CD4-positive, CD25-positive, alpha-beta regulatory T cell (primary cell): ENCODE measurements around the gene CSNK1G1. TPM values are rescaled to one million over a fixed set of nuclear protein-coding genes. Genes with fewer than 3 reads are reported as not detected.
"Not testable (repeated sequence)": the region's sequence is repeated elsewhere in the genome, so short reads cannot be mapped to it uniquely, and the experiment has no call there.

ENCODE experiments used
- ATAC-seq, 2 donors: fragments of 150-1000 bp; cut with Tn5 transposase; one replicate each; pipeline ENCODE4 v1.10.0; 2021; ENCODE audit warnings: low read depth in 2 of 2, moderate number of reproducible peaks in 2 of 2, moderate library complexity in 1 of 2
- DNase-seq, 3 donors: peaks; one replicate each; pipeline versions ENCODE4 v3.0.0 to v3.0.0-alpha.2; 2012 to 2022; ENCODE audit warnings: mixed read lengths in 1 of 3
- H3K27ac ChIP-seq: one replicate; pipeline ENCODE4 v1.7.0; 2013; ENCODE audit warnings: mild to moderate bottlenecking, low read length; ENCODE audit not compliant: insufficient read depth, poor library complexity, severe bottlenecking
- H3K27me3 ChIP-seq: one replicate; pipeline ENCODE4 v1.7.0; 2013; ENCODE audit warnings: low read length; ENCODE audit not compliant: control insufficient read depth, insufficient read depth
- H3K36me3 ChIP-seq: one replicate; pipeline ENCODE4 v1.7.0; 2013; ENCODE audit warnings: mild to moderate bottlenecking, low read length, moderate library complexity; ENCODE audit not compliant: control insufficient read depth, insufficient read depth
- H3K4me1 ChIP-seq: 2 replicates; pipeline ENCODE4 v1.7.0; 2013; ENCODE audit warnings: mild to moderate bottlenecking, low read length; ENCODE audit not compliant: insufficient read depth, control insufficient read depth, poor library complexity, severe bottlenecking
- H3K4me3 ChIP-seq: one replicate; pipeline ENCODE4 v1.7.0; 2013; ENCODE audit warnings: low read depth, mild to moderate bottlenecking, low read length, moderate library complexity
- H3K9me3 ChIP-seq, 2 experiments: 1 replicate in 1 of 2; 2 replicates in 1 of 2; pipeline ENCODE4 v1.7.0; 2013; ENCODE audit warnings: low read length in 2 of 2, mild to moderate bottlenecking in 1 of 2, moderate library complexity in 1 of 2; ENCODE audit not compliant: control insufficient read depth in 2 of 2
- H3K27ac Mint-ChIP-seq, 3 donors: one replicate each; pipeline ENCODE4 v1.8.0; 2020 to 2022; ENCODE audit warnings: mild to moderate bottlenecking in 3 of 3, mixed read lengths in 3 of 3, moderate library complexity in 2 of 3
- H3K27me3 Mint-ChIP-seq: one replicate; pipeline ENCODE4 v1.8.0; 2022; ENCODE audit warnings: mild to moderate bottlenecking, mixed read lengths
- H3K36me3 Mint-ChIP-seq: one replicate; pipeline ENCODE4 v1.8.0; 2020; ENCODE audit warnings: mixed read lengths
- H3K4me1 Mint-ChIP-seq, 4 donors: one replicate each; pipeline ENCODE4 v1.8.0; 2020 to 2022; ENCODE audit warnings: mixed read lengths in 4 of 4, mild to moderate bottlenecking in 1 of 4
- H3K4me3 Mint-ChIP-seq, 4 donors: one replicate each; pipeline ENCODE4 v1.8.0; 2020 to 2022; ENCODE audit warnings: mild to moderate bottlenecking in 4 of 4, mixed read lengths in 4 of 4, moderate library complexity in 3 of 4
- H3K9me3 Mint-ChIP-seq, 7 donors: one replicate each; pipeline ENCODE4 v1.8.0; 2020 to 2022; ENCODE audit warnings: mixed read lengths in 7 of 7, mild to moderate bottlenecking in 3 of 7, moderate library complexity in 2 of 7
- polyA plus RNA-seq, 4 donors: library from polyadenylated mRNA; unstranded; fragments of 300-500 nt; fragmentation: Illumina TruSeq; gene quantifications; one replicate each; pipeline ENCODE4 v1.2.3, GENCODE V29; 2021
- total RNA-seq: library from RNA; stranded (reverse); gene quantifications from one replicate; pipeline ENCODE4 v1.2.3, GENCODE V29; 2022

CSNK1G1 gene
- total and polyA plus RNA-seq, 5 donors from 2014 or later, result 14.4 to 27.6 (median 15.1) TPM

GRCh38 chr15:64333986-64334929 lies 21.7 kb downstream of the CSNK1G1 start:
- ATAC-seq (peak; percentile 73 to 84), DNase-seq (peak; percentile 29 to 67 (median 50))
- Histone ChIP-seq H3K9me3 (no peaks in the 10 kb centered on the region), H3K36me3 (no peaks in the 10 kb centered on the region), H3K4me3 (peak overlapping the region; percentile 17), H3K4me1 (peaks cover 6% of the 10 kb centered on the region), H3K27ac (peak overlapping the region; percentile 47), H3K27me3 (no peaks in the 10 kb centered on the region)
- Mint-ChIP-seq H3K27ac (peak overlapping the region; percentile 69 to 90 (median 87)), H3K4me1 (peaks cover 20 to 34% (median 29%) of the 10 kb centered on the region in 4 donors), H3K27me3 (no peaks in the 10 kb centered on the region), H3K9me3 (no peaks in the 10 kb centered on the region), H3K4me3 (peak overlapping the region in 1 of 4 donors; percentile 57), H3K36me3 (peaks cover 4% of the 10 kb centered on the region)

- H3K9me3 Mint-ChIP-seq, result no peaks in the 10 kb centered on the region
Measured at GRCh38 chr15:64333516-64333915, 22.5 kb downstream of the CSNK1G1 start.

GRCh38 chr15:64331668-64332067 lies 24.3 kb downstream of the CSNK1G1 start:
- H3K27me3 Mint-ChIP-seq, DNase-seq, H3K27ac Mint-ChIP-seq, ATAC-seq, H3K4me3 ChIP-seq, H3K9me3 ChIP-seq, H3K36me3 Mint-ChIP-seq, H3K36me3 ChIP-seq, H3K27ac ChIP-seq, H3K4me3 Mint-ChIP-seq, H3K27me3 ChIP-seq, H3K9me3 Mint-ChIP-seq, H3K4me1 ChIP-seq: not testable (repeated sequence)
- H3K4me1 Mint-ChIP-seq, result peaks cover 20 to 30% (median 25%) of the 10 kb centered on the region in 4 donors

More at GRCh38 chr15:64333516-64333915, 22.5 kb downstream of the CSNK1G1 start:
- peaks cover 6% of the 10 kb centered on the region for H3K4me1 ChIP-seq
- Mint-ChIP-seq H3K27ac (peak overlapping the region; percentile 69 to 90 (median 87)), H3K4me3 (peak overlapping the region in 2 of 4 donors; percentile 2 to 9), H3K36me3 (no peaks in the 10 kb centered on the region), H3K4me1 (peaks cover 20 to 34% (median 29%) of the 10 kb centered on the region in 4 donors), H3K27me3 (no peaks in the 10 kb centered on the region)
- DNase-seq (peak in 1 of 3 donors; percentile 55), ATAC-seq (no peak)
- H3K36me3 ChIP-seq, result no peaks in the 10 kb centered on the region
- H3K27me3 ChIP-seq, result no peaks in the 10 kb centered on the region
- no peaks in the 10 kb centered on the region for H3K9me3 ChIP-seq
- H3K27ac ChIP-seq, result peak overlapping the region; percentile 47
- H3K4me3 ChIP-seq, result peak overlapping the region; percentile 17

GRCh38 chr15:64326975-64327374 lies 29.0 kb downstream of the CSNK1G1 start:
- H3K36me3 Mint-ChIP-seq, H3K4me3 ChIP-seq, H3K9me3 ChIP-seq, H3K36me3 ChIP-seq, H3K27me3 ChIP-seq, H3K4me1 ChIP-seq, H3K4me3 Mint-ChIP-seq, ATAC-seq, H3K27ac Mint-ChIP-seq, H3K27ac ChIP-seq, DNase-seq, H3K9me3 Mint-ChIP-seq, H3K27me3 Mint-ChIP-seq: not testable (repeated sequence)
- peaks cover 6 to 15% (median 10%) of the 10 kb centered on the region in 4 donors for H3K4me1 Mint-ChIP-seq

GRCh38 chr15:64326458-64326857 lies 29.5 kb downstream of the CSNK1G1 start:
- DNase-seq, H3K27ac ChIP-seq, H3K36me3 ChIP-seq, H3K9me3 Mint-ChIP-seq, H3K27me3 Mint-ChIP-seq, H3K4me1 ChIP-seq, H3K9me3 ChIP-seq, H3K36me3 Mint-ChIP-seq, H3K4me3 Mint-ChIP-seq, H3K27ac Mint-ChIP-seq, H3K27me3 ChIP-seq, ATAC-seq, H3K4me3 ChIP-seq: not testable (repeated sequence)
- H3K4me1 Mint-ChIP-seq, result peaks cover 6 to 15% (median 10%) of the 10 kb centered on the region in 4 donors

GRCh38 chr15:64324165-64324877 lies 31.7 kb downstream of the CSNK1G1 start:
- Mint-ChIP-seq H3K36me3 (peaks cover 4% of the 10 kb centered on the region), H3K4me3 (no peak overlapping the region), H3K4me1 (peaks cover 6 to 15% (median 10%) of the 10 kb centered on the region in 4 donors), H3K27ac (no peak overlapping the region), H3K9me3 (no peaks in the 10 kb centered on the region), H3K27me3 (no peaks in the 10 kb centered on the region)
- Histone ChIP-seq H3K27me3 (no peaks in the 10 kb centered on the region), H3K36me3 (no peaks in the 10 kb centered on the region), H3K27ac (no peak overlapping the region), H3K9me3 (no peaks in the 10 kb centered on the region), H3K4me3 (no peak overlapping the region), H3K4me1 (no peaks in the 10 kb centered on the region)
- DNase-seq (no peak), ATAC-seq (no peak)

GRCh38 chr15:64315216-64315615 lies 40.8 kb downstream of the CSNK1G1 start:
- no peaks in the 10 kb centered on the region for H3K4me1 ChIP-seq
- H3K9me3 ChIP-seq, result no peaks in the 10 kb centered on the region
- H3K4me3 ChIP-seq, result no peak overlapping the region
- Mint-ChIP-seq H3K4me1 (peaks cover 12 to 43% (median 23%) of the 10 kb centered on the region in 4 donors), H3K36me3 (peaks cover 7% of the 10 kb centered on the region), H3K27ac (peak overlapping the region in 1 of 3 donors; percentile 78), H3K27me3 (no peaks in the 10 kb centered on the region), H3K4me3 (no peak overlapping the region), H3K9me3 (no peaks in the 10 kb centered on the region)
- H3K27me3 ChIP-seq, result no peaks in the 10 kb centered on the region
- no peaks in the 10 kb centered on the region for H3K36me3 ChIP-seq
- ATAC-seq (no peak), DNase-seq (no peak)
- H3K27ac ChIP-seq, result no peak overlapping the region
